Left cardiac atrium (tissue), 2 donors: ENCODE data around the gene NACA. TPM values are rescaled to one million over a fixed set of nuclear protein-coding genes. Genes with fewer than 3 reads are reported as not detected.

ENCODE experiments used
- total RNA-seq, 2 donors: library from RNA; stranded (reverse); fragmentation: NEBNext Ultra II Directional; extraction: Animal tissue kit (Norgen Biotek cat#: 25700); gene quantifications; one replicate each; pipeline ENCODE4 v1.2.1, GENCODE V29; 2021
- donor health status: DM: no; HTN: yes; CAD: no; lungs with severe emphysema.
- donor health status: DM: yes; HTN: yes; CAD: no.

The NACA gene
- total RNA-seq, 2 donors from 2014 or later = 516 to 593 TPM

Other genes with a start within 250 kb of the NACA start
- under 1 TPM; 0.35 to 0.42 TPM for gene GLS2, start 237.1 kb downstream of the NACA start, total RNA-seq
- 10 to 100 TPM; 32.6 to 40.7 TPM for gene RBMS2, start 203.5 kb downstream of the NACA start, total RNA-seq
- 10 to 100 TPM; 38.3 to 54.1 TPM for gene BAZ2A, start 95.0 kb downstream of the NACA start, total RNA-seq
- gene ATP5F1B, start 79.3 kb downstream of the NACA start, total RNA-seq = 1,000 to 10,000 TPM; 1,539 to 1,844 TPM
- gene PTGES3, start 37.0 kb downstream of the NACA start, total RNA-seq = 100 to 1,000 TPM; 126 to 138 TPM
- gene PRIM1, start 27.0 kb upstream of the NACA start, total RNA-seq = 1 to 10 TPM; 2.7 to 5.6 TPM
- gene HSD17B6, start 38.0 kb upstream of the NACA start, total RNA-seq = 1 to 10 TPM in 1 of 2 donors, under 1 TPM in 1; 0.84 to 1.4 TPM
- gene SDR9C7, start 209.1 kb upstream of the NACA start, total RNA-seq = not detected
- under 1 TPM; 0.27 to 0.29 TPM for gene RDH16, start 232.3 kb upstream of the NACA start, total RNA-seq